Smooth muscle cell of the brain vasculature (primary cell): ENCODE results near the gene ATP13A2.

ENCODE experiments used
- DNase-seq: peaks from one replicate; pipeline ENCODE4 v3.0.0-alpha.2; 2012; ENCODE audit warnings: low read depth, low spot score

Gene ATP13A2

DNA sequence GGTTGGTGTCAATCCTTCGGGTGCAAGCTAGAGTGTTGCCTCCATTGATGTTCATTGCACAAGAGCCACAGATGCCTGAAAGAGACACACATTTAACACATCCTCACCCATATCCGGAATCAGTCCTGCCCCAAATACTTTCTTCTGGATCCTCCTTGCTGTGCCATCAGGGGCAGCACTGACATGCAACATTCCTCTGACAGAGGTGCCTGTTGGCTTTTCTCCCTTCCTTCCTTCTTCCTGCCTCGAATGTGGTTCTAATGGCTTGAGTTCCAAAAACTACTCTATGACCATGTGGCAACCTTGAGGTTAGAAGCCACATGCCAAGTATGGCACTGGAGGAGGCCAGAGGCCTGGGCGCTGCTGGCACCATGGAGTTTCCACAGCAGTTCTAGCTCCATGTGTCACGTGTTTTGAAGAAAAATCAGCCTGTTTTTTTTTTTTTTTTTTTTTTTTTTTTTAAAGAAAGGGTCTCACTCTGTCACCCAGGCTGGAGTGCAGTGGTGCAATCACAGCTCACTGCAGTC, 17.0 kb upstream of the ATP13A2 start:
- no peak for DNase-seq

DNA sequence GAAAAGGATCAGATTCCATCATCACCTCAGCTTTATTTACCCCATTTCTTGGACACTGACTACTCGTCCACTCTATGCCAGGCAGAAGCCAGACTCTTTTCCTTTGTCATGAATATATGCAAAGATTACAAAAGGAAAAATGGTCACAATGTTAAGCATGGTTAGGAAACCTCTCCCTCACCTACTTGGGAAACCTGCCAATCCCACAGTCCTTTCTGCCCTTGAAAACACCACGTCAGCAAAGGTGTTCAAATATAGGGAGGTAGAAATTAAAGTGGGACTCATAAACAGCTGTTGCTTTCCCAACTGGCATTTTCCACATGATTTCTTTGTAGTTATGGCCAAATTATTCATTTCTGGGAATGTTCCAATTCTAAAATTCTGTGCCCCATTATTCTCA, 16.2 kb upstream of the ATP13A2 start:
- DNase-seq, result no peak

DNA sequence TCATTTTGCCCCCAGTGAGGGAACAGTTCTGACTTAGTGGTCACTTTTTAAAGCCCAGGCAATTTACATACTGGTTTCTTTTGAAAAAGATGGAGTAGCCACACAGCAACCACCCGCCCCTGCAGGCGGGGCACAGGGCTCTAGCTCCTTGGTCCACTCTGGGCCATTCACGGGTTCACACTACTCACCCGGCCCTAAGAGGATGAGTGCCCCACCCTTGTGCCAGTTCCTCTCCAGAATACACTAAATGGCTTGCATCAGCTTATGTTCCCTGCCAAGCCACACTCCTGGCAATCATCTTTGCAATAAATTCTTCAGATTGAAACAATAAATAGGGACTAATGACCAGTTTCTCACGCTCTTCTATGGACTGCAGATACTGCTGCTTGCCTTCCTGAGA, 15.7 kb upstream of the ATP13A2 start:
- no peak for DNase-seq

GRCh38 chr1:17024721-17025120, 13.0 kb upstream of the ATP13A2 start:
- DNase-seq, result no peak

- DNase-seq, result no peak
Measured at GRCh38 chr1:17023573-17023972, 11.8 kb upstream of the ATP13A2 start.

DNA sequence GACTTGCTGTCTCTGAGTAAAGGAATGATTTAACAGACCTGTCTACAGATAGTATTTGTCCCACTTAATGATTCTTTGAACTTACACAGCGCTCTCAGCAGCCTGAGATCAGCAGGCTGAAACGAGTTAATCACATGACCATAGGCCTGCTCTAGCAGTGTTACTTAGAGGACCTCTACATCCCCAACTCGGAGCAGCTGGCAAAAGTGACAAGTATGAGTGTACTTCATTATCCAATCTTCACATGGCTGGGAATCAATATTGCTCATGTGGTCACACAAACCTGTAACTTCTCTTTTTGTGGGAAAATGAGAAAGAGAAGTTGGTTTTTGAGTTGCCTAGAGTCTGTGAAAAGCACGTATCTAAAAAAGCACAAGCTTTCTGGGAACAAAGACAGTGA, 11.4 kb upstream of the ATP13A2 start:
- DNase-seq, result no peak

GRCh38 chr1:17021896-17022295, 10.2 kb upstream of the ATP13A2 start:
- no peak for DNase-seq

GRCh38 chr1:17020502-17020901, 8.8 kb upstream of the ATP13A2 start:
- no peak for DNase-seq

- DNase-seq, result no peak
Measured at GRCh38 chr1:17018849-17019248, 7.1 kb upstream of the ATP13A2 start.

- DNase-seq, result no peak
Measured at GRCh38 chr1:17017435-17017834, 5.7 kb upstream of the ATP13A2 start.

DNA sequence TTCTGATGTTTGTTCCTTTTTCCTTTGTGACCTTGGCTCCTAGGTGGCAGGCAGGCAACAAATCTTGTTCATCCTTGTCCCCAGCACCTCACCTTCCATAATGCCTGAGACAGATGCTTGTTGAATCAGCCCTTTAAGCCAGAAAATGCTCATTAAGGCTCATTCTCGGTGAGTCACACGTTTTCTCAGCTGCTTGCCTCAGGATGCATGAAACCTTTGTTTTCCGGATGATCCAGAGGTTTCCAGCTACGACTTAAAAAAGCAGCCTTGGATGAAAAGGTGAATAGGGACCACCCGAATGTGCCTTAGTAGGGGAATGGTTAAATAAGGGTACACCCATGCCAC, 4.6 kb upstream of the ATP13A2 start:
- no peak for DNase-seq

GRCh38 chr1:17014671-17015567, 3.2 kb upstream of the ATP13A2 start:
- DNase-seq, result no peak

- DNase-seq, result no peak
Measured at GRCh38 chr1:17013491-17014320, 2.0 kb upstream of the ATP13A2 start.

DNA sequence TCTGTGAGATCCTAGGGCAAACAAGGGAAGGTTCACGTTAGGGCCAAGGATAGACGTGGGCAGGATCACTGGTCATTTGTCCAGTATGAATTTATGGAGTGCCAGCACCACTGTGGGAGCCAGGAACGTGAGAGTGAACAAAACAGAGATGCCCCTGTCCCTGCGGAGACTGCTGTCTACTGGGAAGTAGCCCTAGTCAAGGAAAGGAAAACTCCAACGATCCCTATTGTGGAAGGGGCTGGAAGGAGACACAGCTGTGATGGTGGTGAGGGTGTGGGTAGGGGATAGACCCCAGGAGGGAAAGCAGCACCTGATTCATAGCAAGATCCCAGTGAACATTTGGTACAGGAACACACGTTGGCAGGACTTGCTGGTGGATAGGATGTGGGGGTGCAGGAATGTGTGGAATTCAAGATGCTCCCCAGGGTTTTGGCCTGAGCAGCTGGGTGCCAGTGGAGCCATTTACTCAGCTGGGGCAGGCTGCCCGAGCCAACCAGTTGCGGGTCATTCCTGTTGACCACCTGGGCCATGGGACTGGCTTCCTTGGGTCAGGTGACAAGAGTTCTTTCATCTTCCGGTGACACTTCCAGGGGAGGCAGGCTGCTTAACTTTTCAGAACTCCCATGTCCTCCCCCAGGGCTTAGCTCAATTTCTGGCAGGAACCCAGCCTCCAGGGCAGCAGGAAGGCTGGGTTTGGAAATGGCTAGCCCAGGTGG, 1.2 kb upstream of the ATP13A2 start:
- peak; percentile 49 for DNase-seq

DNA sequence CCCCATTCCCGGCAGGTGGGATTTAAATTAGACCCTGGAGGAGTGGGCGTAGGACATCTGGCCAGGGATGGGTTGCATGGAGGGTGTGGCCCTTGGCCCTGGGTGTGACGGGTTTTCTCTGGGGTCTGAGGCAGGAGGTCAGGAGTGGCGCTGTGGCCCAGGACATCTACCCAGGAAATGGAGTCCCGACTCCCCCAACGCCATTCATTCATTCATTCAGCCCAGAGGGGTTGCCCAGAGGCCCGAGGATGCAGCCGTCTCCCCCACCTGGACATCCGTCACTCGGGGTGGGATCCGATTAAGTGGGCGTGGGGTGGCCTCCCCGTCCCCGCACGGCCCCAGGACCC, 663 bp downstream of the ATP13A2 start:
- DNase-seq, result no peak

DNA sequence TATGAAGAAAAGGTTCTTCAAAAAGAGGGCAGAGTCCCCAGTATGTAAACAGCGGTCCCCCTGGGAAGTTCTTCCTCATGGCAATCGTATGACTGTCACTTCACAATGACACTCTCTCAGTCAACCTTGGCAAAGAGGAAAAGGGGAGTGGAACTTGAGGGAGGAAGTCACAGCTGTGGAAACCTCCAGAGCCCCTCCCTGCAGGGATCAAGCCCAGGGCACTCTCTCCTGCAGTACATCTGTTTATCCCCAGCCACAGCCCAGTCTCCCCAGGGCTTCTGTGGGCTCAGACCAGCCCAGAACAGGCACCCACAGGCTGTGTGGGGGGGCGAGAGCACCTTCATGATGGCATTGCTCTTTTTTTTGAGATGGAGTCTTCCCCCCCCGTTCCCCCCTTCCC, 2.0 kb downstream of the ATP13A2 start:
- no peak for DNase-seq

DNA sequence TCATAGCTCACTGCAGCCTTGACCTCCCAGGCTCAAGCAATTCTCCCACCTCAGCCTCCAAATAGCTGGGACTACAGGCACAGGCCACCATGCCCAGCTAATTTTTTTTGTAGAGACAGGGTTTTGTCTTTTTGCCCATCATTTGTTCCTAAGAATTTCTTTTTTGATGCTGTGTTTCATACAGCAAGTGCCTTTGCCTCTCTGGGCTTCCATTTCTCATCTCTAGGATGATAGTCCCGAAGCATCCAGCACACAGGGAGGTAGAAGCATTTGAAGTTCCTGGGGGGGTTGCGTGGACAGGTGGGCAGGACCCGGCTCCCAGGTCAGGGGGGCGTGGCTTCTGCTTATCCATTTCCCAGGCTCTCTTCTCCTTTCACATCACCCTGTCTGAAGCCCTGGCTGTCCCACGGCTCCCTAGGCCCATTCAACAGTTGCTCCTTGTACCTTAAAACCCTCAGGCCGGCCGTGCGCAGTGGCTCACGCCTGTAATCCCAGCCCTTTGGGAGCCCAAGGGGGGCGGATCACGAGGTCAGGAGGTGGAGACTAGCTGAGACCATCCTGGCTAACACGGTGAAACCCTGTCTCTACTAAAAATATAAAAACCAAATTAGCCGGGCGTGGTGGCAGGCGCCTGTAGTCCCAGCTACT, 3.4 kb downstream of the ATP13A2 start:
- DNase-seq, result no peak

GRCh38 chr1:17007121-17007520, 4.6 kb downstream of the ATP13A2 start:
- no peak for DNase-seq

DNA sequence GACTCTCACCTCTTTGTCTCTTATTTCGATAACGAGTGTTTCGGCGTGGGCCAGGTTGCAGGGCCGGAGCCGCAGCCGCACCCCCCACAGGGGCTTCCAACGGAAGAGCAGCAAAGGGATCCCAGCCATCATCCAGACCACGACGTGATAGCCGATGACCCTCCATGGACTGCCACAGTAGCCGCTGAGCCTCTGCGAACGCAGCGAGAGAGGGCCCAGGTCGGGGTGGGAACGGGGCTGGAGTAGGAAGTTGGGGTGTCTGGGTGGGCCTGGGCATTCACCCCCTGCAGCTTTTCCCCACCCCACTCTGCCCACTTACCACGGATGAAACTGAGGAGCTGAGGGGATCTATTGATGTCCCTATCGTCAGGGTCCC, 6.4 kb downstream of the ATP13A2 start:
- no peak for DNase-seq

DNA sequence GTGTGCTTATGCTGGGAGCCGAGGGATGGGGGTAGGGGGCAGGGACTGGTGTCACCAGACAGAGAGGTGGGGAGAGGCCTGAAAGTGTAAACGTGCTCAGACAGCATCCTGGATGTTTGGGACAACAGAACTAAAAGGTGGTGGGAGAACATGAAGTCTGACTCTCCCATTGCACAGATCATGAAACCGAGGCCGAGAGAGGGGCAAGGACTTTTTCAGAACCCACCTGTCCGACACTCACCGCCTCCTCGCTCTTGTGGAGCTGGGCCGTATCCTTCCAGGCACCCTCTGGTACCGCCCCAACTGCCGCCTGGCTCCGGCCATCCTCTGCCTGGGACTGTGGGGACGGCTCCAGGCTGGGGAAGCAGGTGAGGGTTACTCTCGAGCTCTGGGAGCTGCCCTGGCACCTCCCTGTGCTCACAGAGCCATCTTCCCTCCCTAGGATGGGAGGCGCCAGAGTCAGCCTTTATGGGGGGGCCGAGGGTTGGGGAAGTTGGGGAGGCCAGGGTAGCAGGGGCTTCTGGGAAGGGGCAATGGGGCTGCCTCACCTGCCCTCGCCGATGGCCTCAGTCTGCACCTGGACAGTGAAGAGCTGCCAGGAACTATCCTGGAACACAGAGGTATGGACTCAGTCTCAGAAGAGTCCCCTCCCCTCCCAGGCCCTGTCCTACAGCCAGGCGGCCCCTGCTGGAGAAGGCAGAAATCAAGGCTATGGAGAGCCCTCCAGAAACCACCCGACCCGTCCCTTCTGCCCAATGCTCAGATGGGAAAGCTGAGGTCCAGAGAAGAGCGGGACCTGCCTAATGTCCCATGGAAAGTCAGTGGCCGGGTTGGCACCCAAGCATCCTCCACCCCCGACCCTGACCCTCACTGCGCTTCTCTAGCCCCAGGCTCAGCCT, 7.0 kb downstream of the ATP13A2 start:
- no peak for DNase-seq

DNA sequence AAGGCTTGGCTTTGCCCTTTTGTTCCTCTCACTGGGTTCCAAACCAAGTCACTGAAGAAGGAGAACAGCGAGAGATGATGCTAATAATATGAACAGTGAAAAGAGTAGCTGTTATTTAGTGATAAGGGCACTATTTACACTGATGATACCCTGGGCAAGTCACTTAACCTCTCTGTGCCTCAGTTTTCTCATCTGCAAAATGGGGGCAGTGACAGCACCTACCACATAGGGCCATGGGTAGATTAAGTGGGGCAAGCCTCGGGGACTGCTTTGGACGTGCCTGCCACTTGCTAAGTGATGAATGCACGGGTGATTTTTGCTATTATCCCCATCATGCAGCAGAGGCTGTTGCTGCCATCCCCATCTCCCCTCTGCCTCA, 9.2 kb downstream of the ATP13A2 start:
- DNase-seq, result no peak
